Inferior parietal cortex (tissue), 1 donor: ENCODE data around the gene KLHL3.
"Not testable (repeated sequence)": the region's sequence is repeated elsewhere in the genome, so short reads cannot be mapped to it uniquely, and the experiment has no call there.

Experiments
- DNase-seq: peaks from one replicate; pipeline ENCODE4 v3.0.0-alpha.2; 2016; ENCODE audit errors: extremely low spot score

KLHL3 gene

DNA sequence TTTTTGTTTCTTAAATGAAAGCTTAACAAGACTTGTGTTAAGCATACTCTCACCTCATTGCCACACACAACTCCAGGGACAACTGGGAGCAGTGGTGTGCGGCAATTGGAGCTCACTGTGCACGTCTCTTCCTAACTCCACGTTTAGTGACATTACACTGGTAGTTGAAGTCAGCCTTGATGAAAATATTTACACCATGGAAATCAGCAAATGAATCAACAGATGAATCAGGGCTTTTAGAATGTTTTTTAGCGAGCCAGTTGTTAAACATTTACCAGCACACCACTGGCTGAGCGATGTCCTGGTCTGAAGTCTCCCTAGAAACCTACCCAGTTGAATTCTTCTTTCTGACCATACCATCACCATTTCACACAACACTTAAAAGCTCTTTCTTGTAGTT is 67.3 kb downstream of the KLHL3 start:
- DNase-seq = no peak

DNA sequence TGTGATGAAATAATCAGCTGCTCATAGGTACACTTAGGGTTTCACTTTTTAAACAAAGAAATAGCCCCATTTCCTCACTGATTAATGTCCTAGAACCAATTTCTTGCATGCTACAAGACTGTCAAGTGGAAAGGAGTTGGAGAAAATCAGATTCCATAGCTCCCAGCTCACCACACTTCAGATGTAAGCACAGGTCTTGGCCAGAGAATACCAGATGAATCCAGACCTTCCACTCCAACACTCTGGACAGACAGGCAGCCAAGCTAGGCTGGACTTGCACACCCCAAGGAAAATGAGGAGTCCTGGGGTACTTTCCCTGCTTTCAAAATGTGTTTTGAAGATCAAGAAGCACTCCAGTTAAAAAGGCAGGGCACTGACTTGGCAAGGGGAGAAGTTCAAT is 68.5 kb downstream of the KLHL3 start:
- no peak for DNase-seq

- DNase-seq = no peak
These were observed 69.0 kb downstream of the KLHL3 start for GRCh38 chr5:137666901-137667300.

- DNase-seq = no peak
These were observed 69.4 kb downstream of the KLHL3 start for GRCh38 chr5:137666461-137666850.

- no peak for DNase-seq
These were observed 70.0 kb downstream of the KLHL3 start for GRCh38 chr5:137665678-137666460.

DNA sequence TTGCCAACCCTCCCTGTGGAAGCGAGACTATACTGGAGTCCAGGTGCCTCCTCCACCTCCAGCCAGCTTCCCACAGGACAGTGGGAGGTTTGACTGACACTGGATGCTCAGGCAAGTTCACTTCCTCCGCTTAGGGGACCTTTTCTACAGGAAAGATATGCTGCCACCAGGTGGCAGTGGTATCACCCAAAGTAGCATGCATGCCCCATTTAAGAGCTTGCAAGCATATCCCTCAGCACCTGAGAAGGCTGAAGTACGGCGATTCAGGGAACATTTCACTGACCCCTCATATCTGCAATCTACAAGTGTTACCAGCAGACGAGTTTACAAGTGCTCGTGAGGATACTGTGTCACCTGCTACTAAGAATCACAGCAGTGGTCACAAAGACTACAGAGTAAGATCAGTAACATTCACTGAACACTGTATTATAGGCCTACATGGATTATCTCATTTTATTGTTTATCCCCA is 75.5 kb downstream of the KLHL3 start:
- peak; percentile 80 for DNase-seq

- DNase-seq = no peak
These were observed 76.7 kb downstream of the KLHL3 start for GRCh38 chr5:137659209-137659608.

DNA sequence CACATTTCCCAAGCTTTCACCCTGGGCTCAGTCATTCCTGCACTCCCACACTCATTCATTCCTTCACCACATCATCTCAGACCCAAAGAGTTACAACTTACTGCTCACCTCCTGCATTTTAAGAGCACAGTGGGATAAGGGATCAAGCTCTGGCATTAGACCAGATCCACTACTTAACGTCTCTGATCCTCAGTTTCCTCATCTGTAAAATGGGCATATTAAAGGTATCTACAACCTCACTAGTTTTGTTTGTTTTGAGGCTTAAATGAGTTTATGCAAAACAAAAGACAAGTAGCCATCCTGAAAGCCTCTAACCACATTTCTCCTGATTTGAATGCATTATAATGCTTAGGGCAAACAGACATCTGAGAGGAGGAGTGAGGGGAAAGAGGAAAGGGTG is 77.6 kb downstream of the KLHL3 start:
- no peak for DNase-seq

- DNase-seq = no peak
These were observed 78.8 kb downstream of the KLHL3 start for GRCh38 chr5:137657073-137657472.

DNA sequence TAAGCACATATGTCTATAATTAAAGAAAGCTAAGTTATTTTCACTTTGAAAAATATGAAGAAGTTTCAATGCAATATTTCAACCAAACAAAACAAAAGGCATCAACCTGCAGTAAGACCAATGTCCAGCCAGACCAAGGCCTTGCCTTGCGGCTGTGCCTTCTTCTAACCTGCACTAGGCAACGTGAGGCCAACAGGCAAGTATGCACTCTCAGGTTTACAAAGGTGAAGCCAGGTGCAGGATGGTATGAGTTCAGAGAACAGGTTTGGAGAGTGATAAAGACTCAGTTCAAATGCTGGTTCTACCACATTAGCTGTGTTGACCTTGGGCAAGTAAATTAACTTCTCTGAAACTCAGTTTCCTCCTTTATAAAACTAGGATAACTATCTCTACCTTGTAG is 79.3 kb downstream of the KLHL3 start:
- no peak for DNase-seq

- no peak for DNase-seq
These were observed 84.9 kb downstream of the KLHL3 start for GRCh38 chr5:137651022-137651421.

GRCh38 chr5:137649228-137649935 is 86.5 kb downstream of the KLHL3 start:
- DNase-seq = no peak

- peak; percentile 68 for DNase-seq
These were observed 87.5 kb downstream of the KLHL3 start for GRCh38 chr5:137648361-137648760.

GRCh38 chr5:137647401-137647800 is 88.5 kb downstream of the KLHL3 start:
- DNase-seq = no peak

GRCh38 chr5:137646761-137647160 is 89.1 kb downstream of the KLHL3 start:
- DNase-seq = no peak

GRCh38 chr5:137643081-137643480 is 92.8 kb downstream of the KLHL3 start:
- DNase-seq = not testable (repeated sequence)

GRCh38 chr5:137642091-137642490 is 93.8 kb downstream of the KLHL3 start:
- no peak for DNase-seq

GRCh38 chr5:137641148-137641547 is 94.7 kb downstream of the KLHL3 start:
- DNase-seq = no peak

DNA sequence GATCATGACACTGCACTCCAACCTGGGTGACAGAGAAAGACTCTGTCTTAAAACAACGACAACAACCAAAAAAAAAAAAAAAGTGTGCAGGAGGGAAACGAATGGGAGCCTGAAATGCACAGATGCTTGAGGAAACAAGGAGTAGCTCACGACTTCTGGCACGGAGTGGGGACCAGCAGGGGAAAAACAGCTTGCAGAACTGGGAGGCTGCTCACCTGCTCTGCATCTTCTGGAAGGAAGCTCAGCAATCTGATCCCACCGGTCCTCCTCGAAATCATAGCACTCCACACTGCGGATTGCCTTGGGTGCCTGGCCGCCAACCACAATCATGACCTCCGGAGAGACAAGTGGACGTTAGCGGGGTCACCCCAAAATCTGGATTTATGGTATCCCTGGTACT is 96.2 kb downstream of the KLHL3 start:
- DNase-seq = no peak

DNA sequence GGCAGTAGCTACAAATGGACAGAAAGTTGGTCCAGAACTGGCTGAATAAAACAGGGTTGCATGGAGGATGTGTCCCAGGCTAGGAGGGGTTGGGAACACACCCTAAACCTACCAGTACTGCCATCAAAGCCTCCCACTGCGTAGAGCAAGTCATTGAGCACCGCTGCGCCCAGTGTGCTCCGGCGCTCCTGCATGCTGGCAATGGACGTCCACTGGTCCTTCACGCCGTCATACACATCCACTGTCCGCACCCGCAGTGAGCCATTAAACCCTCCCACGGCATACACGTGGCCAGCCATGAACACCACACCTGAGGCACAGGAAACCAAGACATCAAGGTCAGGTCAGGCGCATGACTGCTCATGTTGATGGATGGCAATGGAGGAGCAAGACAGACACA is 97.0 kb downstream of the KLHL3 start:
- DNase-seq = no peak

DNA sequence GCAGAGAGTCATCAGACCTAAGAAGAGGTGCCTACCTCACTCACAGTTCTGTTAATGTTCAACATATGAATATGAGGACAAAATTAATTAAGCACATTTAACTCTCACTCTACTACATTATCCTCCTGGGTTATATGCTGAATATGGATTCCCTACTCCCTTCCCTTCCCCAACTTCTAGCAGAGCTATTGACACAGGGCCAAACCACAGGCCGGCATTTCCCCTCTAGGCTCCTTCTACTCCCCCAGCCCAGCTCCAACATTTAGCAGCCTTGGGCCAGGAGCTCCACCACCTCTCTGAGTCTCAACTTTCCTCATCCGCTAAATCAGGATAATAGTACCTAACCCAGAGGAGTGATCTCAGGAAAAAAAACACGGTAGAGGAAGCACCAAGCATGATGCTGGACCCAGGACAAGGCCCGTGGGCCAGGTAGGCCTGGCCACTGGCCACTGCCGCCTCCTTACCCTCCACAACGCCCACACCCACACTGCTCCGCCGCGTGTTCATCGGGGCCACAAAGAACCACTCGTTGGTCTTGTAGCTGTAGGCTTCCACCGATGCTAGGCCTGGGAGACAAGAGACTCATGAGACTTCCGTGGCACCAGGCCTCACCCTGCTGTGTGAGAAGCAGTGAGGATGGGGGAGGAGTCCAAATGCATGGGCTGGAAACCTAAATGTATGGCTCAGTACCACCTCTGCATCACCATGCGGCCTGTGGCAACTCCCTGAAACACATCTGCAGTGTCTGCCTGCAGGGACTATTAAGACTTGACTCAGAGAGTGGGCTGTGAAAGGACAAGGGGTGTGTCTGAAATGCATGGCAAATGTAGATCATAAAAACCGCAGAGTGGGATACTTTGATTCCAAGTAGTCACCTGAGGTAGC is 98.8 kb downstream of the KLHL3 start:
- DNase-seq = no peak

GRCh38 chr5:137636099-137636498 is 99.8 kb downstream of the KLHL3 start:
- DNase-seq = no peak
